HCT116 (cell line): ENCODE measurements around the gene MMP21. TPM values are rescaled to one million over a fixed set of nuclear protein-coding genes. Genes with fewer than 3 reads are reported as not detected.

Source experiments
- ATAC-seq: fragments of 200-7000 bp; cut with Tn5 transposase; 2 replicates; pipeline ENCODE4 v1.9.1; 2020; ENCODE audit warnings: mild to moderate bottlenecking, moderate library complexity
- BruUV-seq: library from RNA; stranded (reverse); fragments of 400-500 nt; replicated peaks from 2 replicates; lab custom pipeline; 2021; lab: Mats Ljungman, UMichigan
- CTCF ChIA-PET: fragments of 300-600 bp; sonication (Branson Sonifier 250); formaldehyde crosslinking; loops from one replicate; lab custom pipeline; 2021; ENCODE audit warnings: antibody characterized with exemption; lab: Charles Lee
- POLR2A ChIA-PET: fragments of 300-600, 350-600 bp; sonication (Branson Sonifier 250); formaldehyde crosslinking; loops from one replicate; lab custom pipeline; 2021; ENCODE audit warnings: antibody characterized with exemption; lab: Charles Lee
- RAD21 ChIA-PET, 2 experiments: fragments of 300-600 bp; sonication (Branson Sonifier 250); formaldehyde crosslinking; loops; one replicate each; lab custom pipeline; 2023; ENCODE audit warnings: low total read pairs in 2 of 2; ENCODE audit not compliant: uncharacterized antibody in 2 of 2, unreplicated experiment in 2 of 2, low non-redundant PET in 1 of 2; lab: Charles Lee
- DNase-seq: peaks from one replicate; pipeline ENCODE4 v3.0.0-alpha.2; 2010; ENCODE audit warnings: low read depth, low spot score
- H2AFZ ChIP-seq: fragments of 200-600 bp; shearing (Covaris generic), sonication (generic); 2 replicates; pipeline ENCODE4 v1.6.1; 2017; ENCODE audit warnings: low read depth, mixed run types, mixed read lengths, antibody characterized with exemption, low read length; ENCODE audit not compliant: poor library complexity, severe bottlenecking
- H3K27ac ChIP-seq: 2 replicates; pipeline ENCODE4 v1.5.1; 2012; ENCODE audit warnings: low read depth, low read length
- H3K27me3 ChIP-seq: fragments of 200-600 bp; sonication (generic); 2 replicates; pipeline ENCODE4 v1.6.1; 2016; ENCODE audit warnings: mixed run types, low read length, mixed read lengths; ENCODE audit not compliant: insufficient read depth
- H3K36me3 ChIP-seq, 2 experiments: fragments of 200-500 bp in 1 of 2; fragments of 200-600 bp in 1 of 2; sonication (Bioruptor generic) in 1 of 2; sonication (generic) in 1 of 2; 2 replicates each; pipeline versions ENCODE4 v1.5.1 to v1.6.1; 2014 to 2016; ENCODE audit warnings: low read length in 2 of 2, inconsistent platforms in 1 of 2, mixed read lengths in 1 of 2, mixed run types in 1 of 2; ENCODE audit not compliant: insufficient read depth in 2 of 2, control insufficient read depth in 1 of 2
- H3K4me1 ChIP-seq, 2 experiments: fragments of 200-600 bp in 1 of 2; sonication (generic) in 1 of 2; 2 replicates each; pipeline versions ENCODE4 v1.5.1 to v1.6.1; 2012 to 2017; ENCODE audit warnings: low read length in 2 of 2, inconsistent platforms in 1 of 2, mild to moderate bottlenecking in 1 of 2, mixed read lengths in 1 of 2, mixed run types in 1 of 2, moderate library complexity in 1 of 2; ENCODE audit not compliant: insufficient read depth in 2 of 2, control insufficient read depth in 1 of 2
- H3K4me2 ChIP-seq: fragments of 200-600 bp; sonication (generic); 2 replicates; pipeline ENCODE4 v1.6.1; 2017; ENCODE audit warnings: mixed run types, low read length, mixed read lengths
- H3K4me3 ChIP-seq, 2 experiments: fragments of 200-600 bp in 1 of 2; sonication (generic) in 1 of 2; replicated peaks in 1 of 2; 2 replicates each; pipeline ENCODE4 v1.5.1; 2011 to 2016; ENCODE audit warnings: low read length in 2 of 2, control low read depth in 1 of 2, low read depth in 1 of 2, mild to moderate bottlenecking in 1 of 2, mixed read lengths in 1 of 2, mixed run types in 1 of 2
- H3K79me2 ChIP-seq: fragments of 200-600 bp; sonication (generic); 2 replicates; pipeline ENCODE4 v1.6.1; 2017; ENCODE audit warnings: mild to moderate bottlenecking, mixed run types, low read length, moderate library complexity, mixed read lengths; ENCODE audit not compliant: insufficient read depth
- H3K9ac ChIP-seq: fragments of 200-600 bp; sonication (generic); 2 replicates; pipeline ENCODE4 v1.6.1; 2016; ENCODE audit warnings: low read length, mixed read lengths
- H3K9me2 ChIP-seq: fragments of 200-600 bp; sonication (generic), shearing (Covaris generic); 2 replicates; pipeline ENCODE4 v1.6.1; 2017; ENCODE audit warnings: mixed run types, mild to moderate bottlenecking, moderate library complexity; ENCODE audit not compliant: insufficient read depth
- H3K9me3 ChIP-seq, 2 experiments: fragments of 200-500 bp in 1 of 2; fragments of 200-600 bp in 1 of 2; sonication (Bioruptor generic) in 1 of 2; sonication (generic) in 1 of 2; 2 replicates each; pipeline ENCODE4 v1.6.1; 2014 to 2017; ENCODE audit warnings: low read length in 2 of 2, mixed read lengths in 2 of 2, inconsistent platforms in 1 of 2, low read depth in 1 of 2, mild to moderate bottlenecking in 1 of 2, mixed run types in 1 of 2, moderate library complexity in 1 of 2; ENCODE audit not compliant: control insufficient read depth in 1 of 2, insufficient read depth in 1 of 2
- H4K20me1 ChIP-seq: fragments of 200-600 bp; sonication (generic), shearing (Covaris generic); 2 replicates; pipeline ENCODE4 v1.6.1; 2017; ENCODE audit warnings: mixed run types, mild to moderate bottlenecking, moderate library complexity; ENCODE audit not compliant: insufficient read depth
- CEBPB ChIP-seq: IDR thresholded peaks from 2 replicates; pipeline ENCODE4 v1.6.1; 2012; ENCODE audit warnings: low read depth
- CTCF ChIP-seq, 3 experiments: fragments of 200-600 bp in 1 of 3; sonication (generic) in 1 of 3; IDR thresholded peaks in 2 of 3; conservative IDR thresholded peaks in 1 of 3; 2 replicates each; pipeline ENCODE4 v1.5.1; 2012 to 2017; ENCODE audit warnings: low read depth in 2 of 3, low read length in 2 of 3, antibody characterized with exemption in 1 of 3, borderline replicate concordance in 1 of 3, control low read depth in 1 of 3, mild to moderate bottlenecking in 1 of 3, mixed read lengths in 1 of 3, mixed run types in 1 of 3, moderate library complexity in 1 of 3; ENCODE audit not compliant: insufficient read depth in 1 of 3
- TCF7L2 ChIP-seq: IDR thresholded peaks from 2 replicates; pipeline ENCODE4 v1.7.0; 2011; ENCODE audit warnings: borderline replicate concordance, inconsistent platforms; ENCODE audit not compliant: insufficient read depth, insufficient read length; ENCODE audit errors: extremely low read depth
- YY1 ChIP-seq: IDR thresholded peaks from 2 replicates; pipeline ENCODE4 v1.6.1; 2011; ENCODE audit warnings: low read length, low read depth, moderate library complexity, mild to moderate bottlenecking; ENCODE audit not compliant: insufficient replicate concordance; ENCODE audit errors: extremely low read depth
- intact Hi-C: fragments of 100-400 bp; cut with micrococcal nuclease; formaldehyde crosslinking; loops from 2 replicates; pipeline ENCODE4 v1.10.0; 2022
- total RNA-seq: library from RNA; stranded (reverse); gene quantifications from one replicate; pipeline ENCODE4 v1.2.1, GENCODE V29; 2021; ENCODE audit not compliant: unreplicated experiment

The MMP21 gene
- total RNA-seq, 1 experiment from 2014 or later: not detected

- no peak for TF ChIP-seq CTCF (IDR thresholded peaks at IDR 0.05 in 2 of 3, conservative IDR thresholded peaks at IDR 0.05 in 1 of 3; ENCODE audit: borderline replicate concordance in 1 of 3, insufficient read depth in 1 of 3, low read depth in 2 of 3, low read length in 2 of 3)
These were observed 3.3 kb downstream of the MMP21 start (continued) for GRCh38 chr10:125772112-125772863.

GRCh38 chr10:125770844-125771243 lies 4.8 kb downstream of the MMP21 start:
- ChIA-PET POLR2A (no interaction called here), CTCF (no interaction called here), RAD21 (no interaction called here)
- Histone ChIP-seq H4K20me1 (no peaks in the 10 kb centered on the region), H3K9ac (no peak overlapping the region), H3K27me3 (no peaks in the 10 kb centered on the region), H3K9me2 (no peaks in the 10 kb centered on the region), H3K4me1 (no peaks in the 10 kb centered on the region), H2AFZ (no peak overlapping the region), H3K36me3 (peaks cover 0 to under 1% of the 10 kb centered on the region in 2 experiments; a peak in 2 of 4 replicates), H3K4me2 (no peak overlapping the region), H3K4me3 (no peak overlapping the region), H3K27ac (no peak overlapping the region), H3K79me2 (no peaks in the 10 kb centered on the region), H3K9me3 (no peaks in the 10 kb centered on the region)
- BruUV-seq: no TSS peak
- DNase-seq (no peak), ATAC-seq (no peak)
- intact Hi-C loops: no loop called here
- TF ChIP-seq TCF7L2: no peak
- no peak for TF ChIP-seq CEBPB
- TF ChIP-seq YY1: no peak
- TF ChIP-seq, all 23 proteins: peak for 0
